ENCODE measurements around the gene TSPAN4. TPM values are rescaled to one million over a fixed set of nuclear protein-coding genes. Genes with fewer than 3 reads are reported as not detected.

Gene TSPAN4
- total and polyA plus RNA-seq, 9 of the 15 experiments (the other 6 are each of a cell fraction or from before 2014, with no cell fraction given), result 0.07 to 31.0 (median 15.7) TPM

- intact Hi-C loops (cut with micrococcal nuclease), result no loop called here
- peaks cover 15% of the 10 kb centered on the region; the same call in 1 of the 2 replicates for H4K20me1 ChIP-seq (replicated peaks; ENCODE audit: control insufficient read depth, insufficient read depth, low read length)
- WGBS (ENCODE audit: insufficient coverage, low coverage, missing lambda C conversion rate), result 92% methylated on average over 6 of the region's 7 CpGs
These were observed 61.7 kb downstream of the TSPAN4 start for GRCh38 chr11:904380-904779.

More at GRCh38 chr11:904380-904779, 61.7 kb downstream of the TSPAN4 start:
- Histone ChIP-seq H3K36me3 (ENCODE audit: control insufficient read depth, insufficient read depth, low read length) (peaks cover 91% of the 10 kb centered on the region), H3K4me3 (no peak overlapping the region), H3K9me3 (replicated peaks; ENCODE audit: control insufficient read depth, insufficient read depth, low read depth, low read length) (no peaks in the 10 kb centered on the region), H3K79me2 (ENCODE audit: control insufficient read depth, insufficient read depth, low read length) (peaks cover 28% of the 10 kb centered on the region), H3K9ac (ENCODE audit: insufficient read depth in 1 of 2, low read depth in 2 of 2, low read length in 2 of 2) (peak overlapping the region in 1 of 2 experiments; percentile 51; a peak in 2 of 4 replicates), H3K27me3 (ENCODE audit: control insufficient read depth in 2 of 2, insufficient read depth in 2 of 2, low read length in 2 of 2) (no peaks in the 10 kb centered on the region), H3K27ac (ENCODE audit: extremely low read depth, low read depth, low read length) (no peak overlapping the region), H3K4me1 (replicated peaks in 1 of 2; ENCODE audit: control insufficient read depth in 2 of 2, insufficient read depth in 2 of 2, low read length in 2 of 2) (peaks cover 14 to 28% of the 10 kb centered on the region in 2 experiments; a peak in 4 of 5 replicates), H3K9me1 (ENCODE audit: control insufficient read depth, insufficient read depth, low read length) (peaks cover 3% of the 10 kb centered on the region), H3K4me2 (ENCODE audit: insufficient read depth, low read length) (no peak overlapping the region), H2AFZ (ENCODE audit: low read depth, low read length) (no peak overlapping the region)
- ChIA-PET CTCF (ENCODE audit: low intra/inter-chr PET ratio) (no interaction called here), POLR2A (no interaction called here)
- in situ Hi-C loops (cut with MboI), result no loop called here
- no TSS peak for BruUV-seq (replicated peaks)
- TF ChIP-seq NEUROD1 (IDR thresholded peaks at IDR 0.05; ENCODE audit: borderline replicate concordance, low read depth, low read length, partially characterized antibody), result no peak
- TF ChIP-seq MITF (IDR thresholded peaks at IDR 0.05), result no peak
- no peak for TF ChIP-seq CCAR2 (IDR thresholded peaks at IDR 0.05; ENCODE audit: low read depth, low read length)
- no peak for TF ChIP-seq ETV6 (IDR thresholded peaks at IDR 0.05; ENCODE audit: borderline replicate concordance in 1 of 2, low read depth in 2 of 2, low read length in 1 of 2)
- TF ChIP-seq ETV6 (CRISPR knock-in tag; IDR thresholded peaks at IDR 0.05; ENCODE audit: borderline replicate concordance), result no peak
- no peak for TF ChIP-seq AFF1 (IDR thresholded peaks at IDR 0.05; ENCODE audit: low read depth in 1 of 2, partially characterized antibody in 2 of 2)
- TF ChIP-seq ZKSCAN1 (IDR thresholded peaks at IDR 0.05; ENCODE audit: low read depth, low read length), result no peak
- TF ChIP-seq ID3 (CRISPR knock-in tag; IDR thresholded peaks at IDR 0.05), result no peak
- no peak for TF ChIP-seq ID3 (tag; IDR thresholded peaks at IDR 0.05)
- ATAC-seq (no peak), DNase-seq (ENCODE audit: extremely low read depth in 1 of 4, low spot score in 3 of 4) (no peak), FAIRE-seq (no peak)

Measured in K562 (cell line).